SK-N-MC (cell line): Measurements from ENCODE around the gene ACSL6.

Source experiments
- EZH2 ChIP-seq: fragments of 200-600 bp; sonication (generic); IDR thresholded peaks from one replicate; pipeline ENCODE4 v1.6.1; 2017; ENCODE audit warnings: antibody characterized with exemption
- POLR2AphosphoS5 ChIP-seq: IDR thresholded peaks from 2 replicates; pipeline ENCODE4 v1.6.1; 2012; ENCODE audit warnings: mild to moderate bottlenecking, low read depth, low read length, borderline replicate concordance

GRCh38 chr5:131999441-132000240 is 11.8 kb downstream of the ACSL6 start:
- TF ChIP-seq POLR2AphosphoS5: no peak
- TF ChIP-seq EZH2: no peak
